Activated T-cell treated with anti-CD3 and anti-CD28 coated beads for 1 hour (primary cell): ENCODE results near the gene TANC1.

Experiments used
- DNase-seq: peaks from one replicate; pipeline ENCODE4 v3.0.0-alpha.2; 2020; ENCODE audit warnings: low read depth

TANC1 gene

DNA sequence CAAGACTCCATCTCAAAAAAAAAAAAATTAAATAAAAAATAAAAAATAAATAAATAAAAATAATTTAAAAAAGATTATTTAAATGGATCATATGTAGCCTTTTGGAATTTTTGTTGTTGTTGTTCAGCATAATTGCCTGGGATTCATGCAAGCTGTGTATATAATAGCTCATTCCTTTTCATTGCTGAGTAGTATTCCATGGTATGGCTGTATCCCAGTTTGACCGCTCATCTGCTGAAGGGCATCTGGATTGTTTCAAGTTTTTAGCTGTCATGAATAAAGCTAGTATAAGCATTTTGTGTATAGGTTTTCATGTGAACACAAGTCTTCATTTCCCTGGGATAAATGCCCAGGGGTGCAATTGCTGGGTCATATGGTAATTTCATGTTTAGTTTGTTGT lies 6.4 kb upstream of the TANC1 start:
- DNase-seq: no peak

DNA sequence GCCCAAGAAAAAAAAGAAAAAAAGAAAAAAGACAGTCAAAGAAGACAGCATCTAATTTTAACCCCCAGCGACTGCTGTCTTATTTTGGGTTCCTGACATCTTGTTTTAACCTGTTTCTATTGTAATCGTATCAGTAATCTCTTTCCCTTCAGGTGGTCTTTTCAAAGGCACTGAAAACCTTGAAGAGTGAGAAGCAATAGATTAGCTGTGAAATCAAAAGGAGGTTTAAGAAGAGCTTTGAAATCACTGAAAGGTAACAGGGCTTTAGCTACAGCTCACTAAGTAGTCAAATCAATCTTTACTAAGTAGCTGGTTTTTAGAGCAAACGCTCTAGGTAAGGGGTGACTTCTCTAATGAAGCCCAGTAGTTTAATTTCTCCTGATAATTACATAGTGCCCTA lies 5.4 kb upstream of the TANC1 start:
- DNase-seq: no peak

DNA sequence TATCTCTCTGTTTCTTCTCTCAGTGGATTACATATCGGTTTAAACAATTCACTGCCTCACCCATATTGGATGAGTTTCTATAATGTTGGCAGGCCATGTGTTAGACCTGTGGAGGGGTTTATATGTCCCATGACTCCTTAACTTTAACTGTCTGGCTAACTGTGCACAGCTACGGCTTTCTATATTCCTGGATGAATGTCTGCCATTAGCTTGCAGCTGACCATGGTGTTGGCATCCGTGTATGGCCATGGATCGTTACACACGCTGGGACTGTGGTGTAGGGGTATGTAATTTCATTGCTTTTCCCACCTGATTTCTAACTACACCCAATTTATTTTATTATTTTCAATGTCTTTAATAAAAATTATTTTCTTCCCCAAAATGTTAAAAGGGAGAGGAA lies 3.3 kb upstream of the TANC1 start:
- DNase-seq: no peak

DNA sequence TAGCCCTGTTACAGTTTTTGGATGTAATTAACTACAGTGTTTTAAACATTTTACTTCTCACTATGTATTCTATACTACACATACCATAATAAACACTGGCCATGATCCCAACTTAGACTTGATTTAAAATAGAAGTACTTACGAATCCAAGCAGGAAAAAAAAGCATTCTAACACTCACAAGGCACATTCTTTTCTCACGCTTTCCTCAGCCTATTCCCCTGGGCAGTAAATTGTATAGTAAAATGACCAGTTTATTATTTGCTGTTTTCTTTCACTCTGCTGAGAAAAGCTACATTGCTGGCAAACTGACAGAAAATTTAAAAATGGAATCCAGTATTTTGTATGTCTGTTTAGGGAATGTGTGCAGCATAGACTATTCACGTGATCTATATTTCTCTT lies 2.8 kb upstream of the TANC1 start:
- DNase-seq: no peak

DNA sequence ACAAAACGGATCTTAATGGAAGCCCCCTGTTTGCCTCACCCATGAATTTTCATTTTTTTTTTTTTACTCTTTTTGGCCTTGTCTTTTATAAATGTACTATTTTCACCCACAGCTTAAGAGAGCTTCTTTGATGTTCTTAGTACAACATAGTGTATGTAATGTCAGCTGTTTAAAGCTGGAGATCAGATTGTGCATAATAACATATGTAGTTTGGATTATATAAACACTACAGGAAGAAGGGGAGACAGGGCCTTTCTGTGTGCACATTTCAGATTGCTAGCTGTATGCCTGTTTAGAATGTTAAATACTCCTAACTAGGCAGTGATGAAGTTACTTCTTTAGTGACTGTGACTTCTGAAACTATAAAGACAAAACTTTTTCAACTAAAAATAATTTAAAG lies 2.1 kb upstream of the TANC1 start:
- DNase-seq: no peak

DNA sequence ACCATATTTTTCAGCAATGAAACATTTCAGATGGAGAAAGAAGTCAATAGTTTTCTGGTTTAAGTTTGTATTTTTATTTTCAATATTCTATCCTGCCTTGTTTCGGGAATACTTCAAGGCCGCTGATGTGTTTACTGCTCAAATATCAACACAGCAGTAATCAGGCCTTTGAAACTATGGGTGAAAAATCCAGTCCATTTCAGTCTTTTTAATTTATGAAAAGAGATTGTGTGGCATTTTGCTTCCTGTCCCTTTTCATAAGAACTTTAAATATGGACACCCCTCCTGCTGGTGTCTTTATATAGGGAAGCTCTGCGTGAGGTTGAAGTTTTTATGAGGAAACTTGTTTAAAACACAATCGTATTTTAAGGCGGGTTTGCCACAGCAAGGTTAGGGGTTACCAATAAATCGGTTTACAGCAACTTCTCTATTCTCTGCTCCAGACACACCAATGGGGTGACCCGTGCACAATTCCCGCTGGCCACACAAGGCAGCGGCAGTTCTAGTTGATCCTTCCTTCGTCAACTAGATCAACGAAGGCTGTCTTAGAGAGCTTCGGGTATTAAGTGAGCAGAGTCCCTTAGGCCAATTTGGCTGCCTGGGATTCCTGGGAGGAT lies 1.2 kb upstream of the TANC1 start:
- DNase-seq: no peak

DNA sequence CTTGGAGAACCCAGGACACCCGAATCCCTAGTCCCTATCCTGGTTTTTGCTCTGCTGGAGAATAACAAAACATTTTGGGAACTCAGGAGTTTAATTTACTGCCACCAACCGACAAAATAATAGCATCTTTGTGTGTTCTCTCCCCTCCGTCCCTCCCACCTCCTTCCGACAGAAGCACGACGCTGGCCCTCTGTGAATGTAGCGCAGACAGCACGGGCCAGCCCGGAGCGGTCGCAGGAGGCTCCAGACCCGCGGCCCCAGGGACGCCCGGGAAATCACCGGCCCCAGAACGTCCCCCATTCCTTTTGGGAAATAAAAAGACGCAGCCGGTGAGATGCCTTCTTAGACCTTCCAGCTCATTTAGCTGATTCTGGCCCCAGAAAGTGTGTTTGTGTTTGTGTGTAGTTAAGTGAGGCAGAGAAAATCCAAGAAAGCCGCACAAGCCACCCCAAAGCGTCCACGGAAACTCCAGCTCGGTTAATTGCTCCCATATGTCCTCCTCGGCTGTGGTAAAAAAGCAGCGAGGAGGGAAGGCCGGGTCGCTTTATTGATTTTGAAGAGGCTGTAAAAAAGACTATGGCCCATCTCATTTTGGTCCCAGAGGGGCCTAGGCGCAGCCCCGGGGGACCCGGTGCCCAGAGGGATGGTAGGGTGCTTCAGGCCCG lies 577 bp upstream of the TANC1 start:
- DNase-seq: no peak

DNA sequence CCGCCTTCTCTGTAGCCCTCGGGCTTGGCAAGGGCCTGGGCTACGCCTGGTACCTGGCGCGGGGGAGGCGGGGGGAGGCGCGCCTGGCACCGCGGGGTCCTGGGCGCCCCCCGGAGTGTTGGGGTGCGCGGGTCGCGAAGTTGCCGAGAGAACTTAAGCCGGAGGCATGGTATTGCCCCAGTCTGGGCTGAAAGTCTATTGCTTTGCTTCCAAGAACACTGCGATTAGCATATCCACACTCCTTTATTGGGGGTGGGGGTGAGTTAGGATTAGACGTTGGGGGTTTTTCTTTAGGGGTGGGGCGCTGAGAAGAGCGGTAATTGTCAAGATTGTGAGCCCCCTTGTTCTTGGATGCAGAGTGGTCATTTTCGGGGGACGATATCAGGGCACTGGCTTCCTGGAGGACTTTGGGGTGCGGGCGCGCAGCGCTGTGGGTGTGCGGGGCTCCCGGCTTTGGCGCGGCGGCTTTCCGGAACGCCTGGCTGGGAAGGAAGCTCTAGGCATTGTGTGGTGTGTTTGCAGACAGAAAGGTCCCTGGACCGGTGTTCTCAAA lies 798 bp downstream of the TANC1 start:
- DNase-seq: no peak

DNA sequence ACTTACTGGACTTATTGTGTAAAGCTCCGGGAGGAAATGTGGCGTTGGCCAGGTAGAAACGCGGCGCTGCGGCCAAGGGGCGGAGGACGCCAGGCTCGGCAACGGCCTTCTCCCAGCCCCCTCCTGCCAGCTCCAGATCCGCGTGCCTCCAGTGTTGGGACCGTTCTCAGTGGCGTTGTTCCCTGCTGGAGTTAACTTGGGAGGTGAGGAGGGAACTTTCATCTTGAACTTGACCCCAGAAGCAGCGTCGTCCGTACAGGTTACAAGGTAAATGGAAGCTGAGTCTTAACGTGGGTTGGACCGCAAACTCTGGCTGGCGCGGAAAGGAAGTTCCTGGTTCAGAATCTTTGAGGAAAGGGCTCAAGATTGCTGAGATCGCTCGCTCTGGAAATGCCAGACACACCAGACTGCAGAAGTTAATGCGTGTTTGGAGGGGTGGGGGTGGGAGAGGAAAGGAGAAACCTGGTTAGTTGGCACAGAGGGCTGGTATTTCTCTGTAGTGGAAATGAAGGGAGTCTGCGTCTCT lies 1.3 kb downstream of the TANC1 start:
- no peak for DNase-seq

DNA sequence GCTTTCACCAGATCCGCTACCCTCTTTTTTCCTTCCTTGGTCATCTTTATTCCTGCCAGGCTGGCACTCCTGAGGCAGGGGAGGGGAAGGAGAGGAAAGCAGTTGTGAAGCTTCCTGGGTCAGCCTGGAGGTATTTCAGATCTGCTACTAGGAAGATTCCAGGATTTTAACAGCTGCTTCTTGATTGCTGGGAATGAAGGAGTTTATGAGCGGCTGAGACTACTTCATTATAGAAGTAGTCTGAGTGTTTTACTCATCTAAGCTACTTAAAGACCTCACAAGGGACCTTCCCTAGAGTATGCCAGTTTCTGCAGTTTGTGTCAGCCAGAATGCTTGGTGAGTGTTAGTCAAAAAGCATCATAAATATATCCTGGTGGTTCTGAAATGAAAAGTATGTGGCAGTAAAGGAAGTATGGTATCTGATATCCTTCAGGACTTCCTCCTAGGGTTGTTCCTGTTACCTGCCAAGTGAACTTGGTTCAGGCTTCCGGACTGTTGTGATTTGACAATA lies 1.9 kb downstream of the TANC1 start:
- DNase-seq: no peak

DNA sequence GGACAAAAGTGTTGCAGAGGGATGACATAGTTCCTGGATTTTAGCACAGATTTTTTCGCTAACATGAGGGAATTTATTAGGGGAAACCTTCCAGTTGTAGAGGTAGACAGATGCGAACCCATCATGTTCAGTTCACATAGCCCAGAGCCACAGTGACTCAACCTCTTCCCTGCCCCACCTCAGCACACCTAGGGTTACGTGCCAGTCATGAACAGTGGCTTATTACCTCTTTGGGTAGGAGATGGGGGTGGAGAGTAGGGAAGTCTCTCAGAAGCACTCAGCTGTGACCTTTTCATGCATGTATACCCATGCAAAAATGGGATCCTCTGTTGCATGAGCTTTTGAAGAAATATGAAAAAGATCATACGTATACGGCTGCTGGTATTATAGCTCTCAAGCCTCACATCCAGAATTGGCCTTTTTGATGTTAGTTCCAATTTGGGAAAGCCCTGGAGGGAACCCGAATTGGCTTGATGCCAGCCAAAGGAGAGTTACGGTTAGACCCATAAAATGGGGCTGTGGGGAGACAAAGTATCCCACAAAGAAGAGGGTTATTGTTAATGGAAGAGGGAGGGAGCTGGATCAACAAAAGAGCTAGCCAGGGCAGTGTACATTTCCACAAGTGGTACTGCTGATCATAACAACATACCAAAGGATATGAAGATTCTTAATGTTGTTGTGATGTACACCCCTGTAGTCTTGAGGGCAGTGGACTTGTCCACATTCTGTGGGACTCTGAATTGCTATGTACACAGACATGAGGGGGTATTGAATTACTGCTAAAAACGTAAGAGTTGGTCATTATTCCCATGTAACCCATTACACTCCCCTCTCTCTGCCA lies 4.9 kb downstream of the TANC1 start:
- no peak for DNase-seq

DNA sequence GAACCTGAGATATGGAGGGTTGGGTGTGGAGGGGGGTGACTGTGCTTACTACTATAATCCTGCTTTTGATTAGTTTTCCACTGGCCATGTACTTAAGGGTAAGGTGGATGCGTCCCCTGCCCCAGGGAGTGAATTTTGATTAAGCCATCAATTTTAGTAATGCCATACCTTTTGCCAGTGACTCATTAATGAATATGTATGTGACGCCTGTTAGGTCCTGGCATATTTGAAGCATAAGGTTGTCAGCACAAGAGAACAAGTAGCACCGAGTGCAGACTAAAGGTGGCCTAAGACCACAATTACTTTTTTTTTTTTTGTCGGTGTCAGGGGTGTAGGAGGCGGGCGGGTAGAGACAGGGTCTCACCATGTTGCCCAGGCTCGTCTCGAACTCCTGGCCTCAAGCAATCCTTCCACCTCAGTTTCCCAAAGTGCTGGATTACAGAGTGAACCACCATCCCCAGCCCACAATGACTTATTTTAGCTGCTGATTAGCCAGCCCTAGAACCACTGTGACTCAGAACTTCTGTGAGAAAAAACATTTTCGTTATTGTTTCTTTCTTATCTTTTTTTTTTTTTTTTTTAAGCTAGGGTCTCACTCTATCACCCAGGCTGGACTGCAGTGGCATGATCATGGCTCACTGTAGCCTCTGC lies 7.0 kb downstream of the TANC1 start:
- no peak for DNase-seq

DNA sequence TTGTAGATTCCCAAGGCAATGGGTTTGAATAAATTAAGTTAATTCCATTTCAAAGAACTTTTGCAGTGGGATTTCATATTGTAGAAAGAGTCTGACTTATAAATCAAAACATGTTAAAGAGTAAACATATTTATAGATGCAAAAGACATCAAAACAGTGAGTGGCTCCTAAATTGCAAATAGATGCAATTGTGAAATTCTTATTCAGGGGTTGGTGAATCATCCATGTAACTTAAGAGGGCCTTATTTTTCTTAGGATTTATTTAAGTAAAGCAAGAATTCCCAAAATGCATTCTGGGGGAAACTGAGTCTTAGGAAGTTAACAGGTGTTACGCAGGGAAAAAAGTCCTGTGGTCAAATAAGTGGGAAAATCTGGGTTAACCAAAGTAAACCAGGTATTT lies 11.3 kb downstream of the TANC1 start:
- no peak for DNase-seq

DNA sequence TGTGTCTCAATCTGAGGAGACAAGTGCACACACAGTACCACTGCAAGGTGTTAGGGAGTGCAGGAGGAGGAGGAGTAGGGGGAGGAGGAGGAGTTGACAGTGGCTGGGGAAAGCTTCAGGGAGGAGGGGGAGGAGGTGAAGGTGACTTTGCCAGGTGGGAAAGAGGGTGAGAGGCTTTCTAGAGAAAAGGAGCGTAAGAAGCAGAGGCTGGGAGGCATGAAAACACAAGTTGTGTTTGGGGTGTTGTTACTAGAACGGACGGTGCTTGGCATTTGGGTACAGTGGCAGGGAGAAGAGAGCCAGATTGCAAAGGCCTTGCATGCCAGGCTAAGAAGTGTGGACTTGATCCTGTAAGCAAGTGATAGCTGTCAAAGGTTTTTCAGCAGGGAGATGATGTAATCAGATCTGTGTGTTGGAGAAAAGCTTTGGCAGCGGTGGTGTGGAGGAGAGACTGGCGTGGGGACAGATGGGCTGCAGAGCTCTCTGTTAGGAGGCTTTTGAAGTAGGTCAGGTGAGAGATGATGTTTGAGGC lies 16.2 kb downstream of the TANC1 start:
- no peak for DNase-seq

DNA sequence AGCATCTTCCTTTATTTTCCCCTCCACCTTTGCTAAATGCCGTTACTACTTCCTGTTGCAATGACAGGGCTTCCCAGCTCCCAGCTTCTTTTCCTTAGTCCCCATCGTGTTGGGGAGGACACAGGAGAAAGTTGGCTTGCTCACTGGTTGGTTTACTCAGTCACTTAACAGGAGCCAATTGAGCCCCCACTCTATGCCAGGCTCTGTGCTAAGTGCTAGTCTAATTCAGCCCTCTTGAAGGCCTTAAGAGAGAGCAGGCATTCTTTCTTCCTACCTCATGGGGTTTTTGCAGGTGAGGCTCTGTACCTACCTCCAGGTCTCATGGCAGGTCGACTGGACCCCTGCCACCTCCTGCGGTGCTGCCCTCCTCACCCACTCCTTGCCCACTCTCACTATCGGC lies 20.1 kb downstream of the TANC1 start:
- DNase-seq: no peak

DNA sequence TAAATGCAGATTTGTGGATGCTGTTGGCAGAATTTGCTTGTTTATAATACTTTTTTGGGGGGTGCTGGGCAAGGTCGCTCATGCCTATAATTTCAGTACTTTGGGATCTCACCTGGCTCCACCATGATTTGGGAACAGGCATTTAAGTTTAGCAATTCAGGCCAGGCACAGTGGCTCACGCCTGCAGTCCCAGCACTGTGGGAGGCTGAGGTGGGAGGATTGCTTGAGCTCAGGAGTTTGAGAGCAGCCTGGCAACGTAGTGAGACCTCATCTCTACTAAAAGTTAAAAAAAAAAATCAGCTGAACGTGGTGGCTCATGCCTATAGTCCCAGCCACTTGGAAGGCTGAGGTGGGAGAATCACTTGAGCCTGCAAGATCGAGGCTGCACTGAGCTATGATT lies 20.7 kb downstream of the TANC1 start:
- no peak for DNase-seq

DNA sequence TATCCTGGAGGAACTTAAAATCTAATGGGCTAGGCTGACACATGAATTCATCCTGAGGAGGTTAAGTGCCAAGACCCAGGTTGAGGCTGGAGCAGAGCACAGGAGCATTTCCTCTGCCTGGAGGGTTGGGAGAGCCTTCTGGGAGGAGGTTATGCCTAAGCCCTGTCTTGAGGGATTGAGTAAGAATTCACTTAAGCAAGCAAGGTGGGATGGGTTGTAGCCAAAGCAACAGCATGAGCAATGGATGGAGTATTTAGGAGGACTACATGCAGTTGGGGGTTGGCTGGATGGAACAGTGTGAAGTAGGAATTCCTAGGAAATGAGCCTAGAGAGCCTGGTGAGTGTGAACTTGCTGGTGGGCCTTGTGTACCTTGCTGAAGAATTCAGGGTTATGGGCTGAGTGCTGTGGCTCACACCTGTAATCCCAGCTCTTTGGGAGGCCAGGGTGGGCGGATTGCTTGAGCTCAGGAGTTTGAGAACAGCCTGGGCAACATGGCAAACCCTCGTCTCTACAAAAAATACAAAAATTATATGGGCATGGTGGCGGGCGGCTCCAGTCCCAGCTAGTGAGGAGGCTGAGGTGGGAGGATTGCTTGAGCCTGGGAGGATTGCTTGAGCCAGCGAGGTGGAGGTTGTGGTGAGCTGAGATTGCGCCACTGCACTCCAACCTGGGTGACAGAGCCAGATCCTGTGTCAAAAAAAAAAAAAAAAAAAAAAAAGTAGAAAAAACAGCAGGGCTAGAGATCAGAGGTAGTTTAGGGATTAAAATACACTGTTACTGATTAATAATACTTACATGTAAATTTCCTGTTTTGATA lies 22.2 kb downstream of the TANC1 start:
- no peak for DNase-seq

DNA sequence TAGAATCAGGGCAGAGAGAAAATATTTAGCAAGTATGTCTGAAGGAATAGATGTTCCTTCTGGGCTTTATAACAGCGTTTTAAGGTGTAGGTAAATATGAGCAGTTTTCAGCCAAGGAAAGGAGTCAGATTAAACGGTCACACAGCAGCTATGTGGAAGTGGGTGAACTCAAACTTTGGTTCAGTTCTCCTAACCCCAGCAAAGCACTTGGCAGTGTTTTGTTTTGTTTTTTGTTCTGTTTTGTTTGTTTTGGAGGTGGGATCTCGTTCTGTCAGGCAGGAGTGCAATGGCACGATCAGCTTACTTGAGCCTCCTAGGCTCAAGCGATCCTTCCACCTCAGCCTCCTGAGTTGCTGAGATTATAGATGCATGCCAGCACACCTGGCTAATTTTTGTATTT lies 24.6 kb downstream of the TANC1 start:
- DNase-seq: no peak

DNA sequence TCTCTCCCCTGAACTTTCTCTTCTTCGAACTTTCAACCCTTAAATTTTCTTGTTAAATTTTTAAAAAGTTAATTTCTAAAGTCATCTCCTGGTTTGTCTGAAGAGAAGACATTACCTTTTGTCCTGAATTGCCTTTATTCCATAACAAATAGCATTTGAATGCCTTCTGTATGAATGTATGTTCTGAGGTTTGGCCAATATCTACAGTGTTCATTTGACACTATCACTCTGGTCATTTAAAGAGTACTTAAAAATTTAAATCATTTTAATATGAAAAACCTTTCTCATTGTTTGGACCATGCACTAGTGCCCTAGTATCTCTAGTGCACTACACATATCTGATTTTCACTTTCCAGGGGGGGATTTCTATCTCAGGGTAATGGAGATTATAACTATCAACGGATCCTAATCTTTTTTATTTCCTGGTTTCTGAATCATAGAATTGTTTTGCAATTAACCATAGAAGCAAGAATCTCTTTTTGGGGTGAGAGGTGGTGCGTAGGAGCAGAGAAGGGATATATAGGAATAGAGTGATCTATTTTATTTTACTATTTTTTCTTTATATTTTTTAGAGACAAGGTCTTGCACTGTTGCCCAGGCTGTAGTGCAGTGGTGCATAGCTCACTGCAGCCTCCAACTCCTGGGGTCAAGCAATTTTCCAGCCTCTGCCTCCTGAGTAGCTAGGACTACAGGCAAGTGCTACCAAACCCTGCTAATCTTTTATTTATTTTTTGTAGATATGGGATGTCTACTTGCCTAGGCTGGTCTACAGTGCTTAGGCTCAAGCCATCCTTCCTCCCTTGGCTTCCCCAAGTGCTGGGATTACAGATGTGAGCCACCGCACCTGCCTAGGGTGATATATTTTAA lies 25.5 kb downstream of the TANC1 start:
- DNase-seq: no peak
